Gastroesophageal sphincter (tissue), 3 donors: ENCODE data around the gene ISOC2.

Source experiments
- CTCF ChIP-seq, 4 experiments: fragments of 200-600 bp in 2 of 4; fragments of 450-650 bp in 2 of 4; sonication (generic) in 1 of 4; IDR thresholded peaks; one replicate each; pipeline ENCODE4 v1.5.1; 2017 to 2019; ENCODE audit warnings: antibody characterized with exemption in 4 of 4, mild to moderate bottlenecking in 2 of 4, moderate library complexity in 2 of 4
- POLR2A ChIP-seq, 2 donors: fragments of 450-650 bp; IDR thresholded peaks; one replicate each; pipeline ENCODE4 v1.6.1; 2017; ENCODE audit warnings: antibody characterized with exemption in 2 of 2, mild to moderate bottlenecking in 2 of 2, moderate library complexity in 1 of 2

GRCh38 chr19:55451163-55451964, 10.1 kb downstream of the ISOC2 start:
- no peak for TF ChIP-seq CTCF (IDR thresholded peaks at IDR 0.05)
- TF ChIP-seq POLR2A (IDR thresholded peaks at IDR 0.05) = no peak
